ENCODE data around the gene AGBL1. TPM values are rescaled to one million over a fixed set of nuclear protein-coding genes. Genes with fewer than 3 reads are reported as not detected.

Gene AGBL1
- total RNA-seq, 2 donors from 2014 or later, result not detected

- H3K4me3 ChIP-seq, result no peak overlapping the region
- H3K27ac ChIP-seq, result no peak overlapping the region
- no peaks in the 10 kb centered on the region for H3K4me1 ChIP-seq
- DNase-seq (ENCODE audit: low spot score), result no peak
- no peaks in the 10 kb centered on the region for H3K9me3 ChIP-seq
- H3K36me3 ChIP-seq, result no peaks in the 10 kb centered on the region
- no peaks in the 10 kb centered on the region for H3K27me3 ChIP-seq
- TF ChIP-seq, protein P1, sequence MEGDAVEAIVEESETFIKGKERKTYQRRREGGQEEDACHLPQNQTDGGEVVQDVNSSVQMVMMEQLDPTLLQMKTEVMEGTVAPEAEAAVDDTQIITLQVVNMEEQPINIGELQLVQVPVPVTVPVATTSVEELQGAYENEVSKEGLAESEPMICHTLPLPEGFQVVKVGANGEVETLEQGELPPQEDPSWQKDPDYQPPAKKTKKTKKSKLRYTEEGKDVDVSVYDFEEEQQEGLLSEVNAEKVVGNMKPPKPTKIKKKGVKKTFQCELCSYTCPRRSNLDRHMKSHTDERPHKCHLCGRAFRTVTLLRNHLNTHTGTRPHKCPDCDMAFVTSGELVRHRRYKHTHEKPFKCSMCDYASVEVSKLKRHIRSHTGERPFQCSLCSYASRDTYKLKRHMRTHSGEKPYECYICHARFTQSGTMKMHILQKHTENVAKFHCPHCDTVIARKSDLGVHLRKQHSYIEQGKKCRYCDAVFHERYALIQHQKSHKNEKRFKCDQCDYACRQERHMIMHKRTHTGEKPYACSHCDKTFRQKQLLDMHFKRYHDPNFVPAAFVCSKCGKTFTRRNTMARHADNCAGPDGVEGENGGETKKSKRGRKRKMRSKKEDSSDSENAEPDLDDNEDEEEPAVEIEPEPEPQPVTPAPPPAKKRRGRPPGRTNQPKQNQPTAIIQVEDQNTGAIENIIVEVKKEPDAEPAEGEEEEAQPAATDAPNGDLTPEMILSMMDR (IDR thresholded peaks at IDR 0.05), result no peak
Observed at GRCh38 chr15:86969364-86969763, 889.7 kb downstream of the AGBL1 start.

GRCh38 chr15:86973284-86973844 is 893.7 kb downstream of the AGBL1 start:
- DNase-seq (ENCODE audit: low spot score), result no peak
- Histone ChIP-seq H3K4me3 (no peak overlapping the region), H3K4me1 (no peaks in the 10 kb centered on the region), H3K9me3 (no peaks in the 10 kb centered on the region), H3K27ac (no peak overlapping the region), H3K27me3 (no peaks in the 10 kb centered on the region), H3K36me3 (no peaks in the 10 kb centered on the region)
- TF ChIP-seq, protein P1 (IDR thresholded peaks at IDR 0.05), result no peak

GRCh38 chr15:86988033-86988432 is 908.4 kb downstream of the AGBL1 start:
- no peaks in the 10 kb centered on the region for H3K36me3 ChIP-seq
- H3K27me3 ChIP-seq, result no peaks in the 10 kb centered on the region
- no peaks in the 10 kb centered on the region for H3K4me1 ChIP-seq
- H3K9me3 ChIP-seq, result no peaks in the 10 kb centered on the region
- no peak overlapping the region for H3K4me3 ChIP-seq
- TF ChIP-seq, protein P1 (IDR thresholded peaks at IDR 0.05), result no peak
- H3K27ac ChIP-seq, result no peak overlapping the region
- no peak for DNase-seq (ENCODE audit: low spot score)

DNA sequence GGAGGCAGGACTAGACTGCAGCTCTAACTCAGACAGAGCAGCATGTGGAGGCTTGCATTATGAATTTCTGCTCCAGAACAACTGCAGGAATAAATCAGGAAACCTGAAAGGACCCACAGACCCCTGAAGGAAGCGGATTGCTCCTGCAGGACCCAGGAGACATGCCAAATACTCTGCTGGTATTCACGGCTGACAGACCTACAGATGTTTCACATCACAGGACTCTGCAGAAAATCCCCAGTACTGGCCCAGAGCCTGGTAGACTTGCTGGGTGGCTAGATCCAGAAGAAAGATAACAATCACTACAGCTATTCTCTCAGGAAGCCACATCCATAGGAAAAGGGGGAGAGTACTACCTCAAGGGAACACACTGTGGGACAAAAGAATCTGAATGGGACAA is 942.1 kb downstream of the AGBL1 start:
- Histone ChIP-seq H3K9me3 (peaks cover 0 to 18% of the 10 kb centered on the region in 2 donors), H3K27ac (no peak overlapping the region), H3K4me3 (no peak overlapping the region), H3K36me3 (no peaks in the 10 kb centered on the region), H3K27me3 (no peaks in the 10 kb centered on the region), H3K4me1 (no peaks in the 10 kb centered on the region)
- DNase-seq (ENCODE audit: low spot score), result no peak
- TF ChIP-seq, protein P1 (IDR thresholded peaks at IDR 0.05), result no peak

DNA sequence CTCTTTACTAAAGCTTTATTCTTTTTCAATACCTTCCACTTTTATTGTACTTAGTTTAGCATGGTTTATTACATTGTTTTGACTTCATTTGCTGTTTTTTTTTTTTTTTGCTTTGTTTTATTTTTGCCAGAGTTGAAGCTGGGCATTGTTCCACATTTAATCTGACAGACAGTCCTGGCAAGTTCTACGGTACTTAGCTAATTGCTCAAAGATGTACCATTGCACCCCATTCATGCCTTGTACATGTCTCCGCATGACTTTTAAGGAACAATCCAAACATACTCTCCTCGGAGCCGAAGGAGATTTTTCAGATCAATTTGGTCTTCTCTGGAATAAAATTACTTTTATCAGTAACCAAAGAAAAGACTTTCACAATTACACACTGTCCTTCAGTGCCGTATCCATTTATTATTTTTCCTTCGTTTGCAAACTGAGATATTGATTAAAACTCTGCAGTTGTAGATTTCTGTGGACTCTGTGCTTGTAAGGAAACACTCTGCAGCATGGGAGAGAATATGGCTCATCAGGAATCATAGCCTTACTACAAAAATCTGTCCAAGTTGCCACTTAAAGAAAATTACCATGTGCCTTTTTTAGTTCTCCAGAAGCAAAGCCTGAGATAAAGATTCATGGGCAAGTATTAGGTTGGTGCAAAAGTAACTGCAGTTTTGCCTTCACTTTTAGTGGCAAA is 952.0 kb downstream of the AGBL1 start:
- DNase-seq (ENCODE audit: low spot score), result no peak
- H3K27ac ChIP-seq, result no peak overlapping the region
- H3K27me3 ChIP-seq, result no peaks in the 10 kb centered on the region
- no peak overlapping the region for H3K4me3 ChIP-seq
- H3K9me3 ChIP-seq, result peaks cover 0 to 3% of the 10 kb centered on the region in 2 donors
- H3K36me3 ChIP-seq, result no peaks in the 10 kb centered on the region
- TF ChIP-seq, protein P1 (IDR thresholded peaks at IDR 0.05), result no peak
- no peaks in the 10 kb centered on the region for H3K4me1 ChIP-seq

Measured in right atrium auricular region (tissue), 2 donors.